HepG2 (cell line): ENCODE measurements around the gene ALPK3. TPM values are rescaled to one million over a fixed set of nuclear protein-coding genes. Genes with fewer than 3 reads are reported as not detected.

Experiments
- FOXK1 ChIP-seq: sonication (generic); formaldehyde crosslinking; IDR thresholded peaks from 2 replicates; pipeline ENCODE4 v1.4.0; 2020; ENCODE audit warnings: low read depth, missing genetic modification reagents, borderline replicate concordance
- MED13 ChIP-seq: sonication (generic); formaldehyde crosslinking; IDR thresholded peaks from 2 replicates; pipeline ENCODE4 v1.5.0; 2020; ENCODE audit warnings: missing genetic modification reagents
- PHB2 ChIP-seq: fragments of 450-650 bp; IDR thresholded peaks from 2 replicates; pipeline ENCODE4 v1.6.1; 2018; ENCODE audit not compliant: partially characterized antibody
- PHF8 ChIP-seq: sonication (generic); formaldehyde crosslinking; IDR thresholded peaks from 2 replicates; pipeline ENCODE4 v1.5.0; 2020; ENCODE audit warnings: missing genetic modification reagents
- PRDM4 ChIP-seq: sonication (generic); formaldehyde crosslinking; IDR thresholded peaks from 2 replicates; pipeline ENCODE4 v1.9.0; 2021; ENCODE audit warnings: missing genetic modification reagents, borderline replicate concordance
- RFXAP ChIP-seq: sonication (generic); formaldehyde crosslinking; IDR thresholded peaks from 2 replicates; pipeline ENCODE4 v1.4.0; 2020; ENCODE audit warnings: missing genetic modification reagents, borderline replicate concordance
- SPEN ChIP-seq: sonication (generic); formaldehyde crosslinking; IDR thresholded peaks from 2 replicates; pipeline ENCODE4 v1.5.1; 2020; ENCODE audit warnings: low read depth, mild to moderate bottlenecking, missing genetic modification reagents
- TBX3 ChIP-seq: fragments of 450-650 bp; IDR thresholded peaks from 2 replicates; pipeline ENCODE4 v1.6.1; 2017; ENCODE audit warnings: antibody characterized with exemption, mild to moderate bottlenecking, inconsistent platforms, borderline replicate concordance
- ZNF136 ChIP-seq: sonication (generic); formaldehyde crosslinking; IDR thresholded peaks from 2 replicates; pipeline ENCODE4 v1.8.1; 2022; ENCODE audit warnings: low read depth, mild to moderate bottlenecking, moderate library complexity, missing genetic modification reagents
- polyA plus RNA-seq, 8 experiments: library from polyadenylated mRNA; depleted of rRNA in 3 of 8; stranded (reverse) in 7 of 8; unstranded in 1 of 8; fragments of >200 nt; fragmentation: Illumina TruSeq in 4 of 8; extraction: Trizol in 4 of 8; gene quantifications; 2 replicates each; pipeline versions ENCODE4 v1.2.1 to v1.2.3, GENCODE V29; 2011 to 2016; ENCODE audit warnings: low read depth in 4 of 8, missing spikeins in 1 of 8, mixed read lengths in 1 of 8; ENCODE audit not compliant: insufficient read depth in 1 of 8
- total RNA-seq, 5 experiments: library from RNA; depleted of rRNA; stranded (reverse); fragments of >200 nt; fragmentation: Illumina TruSeq; extraction: Trizol; gene quantifications; 2 replicates each; pipeline ENCODE4 v1.2.3, GENCODE V29; 2016; ENCODE audit warnings: low read depth in 1 of 5
- TF ChIP-seq, protein P1 (sequence below): sonication (generic); formaldehyde crosslinking; IDR thresholded peaks from 2 replicates; pipeline ENCODE4 v1.8.0; 2022; ENCODE audit warnings: mild to moderate bottlenecking, missing genetic modification reagents; ENCODE audit not compliant: insufficient replicate concordance
- TF ChIP-seq, protein P2 (sequence below): sonication (generic); formaldehyde crosslinking; IDR thresholded peaks from 2 replicates; pipeline ENCODE4 v1.4.0; 2020; ENCODE audit warnings: mild to moderate bottlenecking, missing genetic modification reagents
- TF ChIP-seq, protein P3 (sequence below): sonication (generic); formaldehyde crosslinking; IDR thresholded peaks from 2 replicates; pipeline ENCODE4 v1.5.0; 2020; ENCODE audit warnings: mild to moderate bottlenecking, low read depth, missing genetic modification reagents, borderline replicate concordance
- TF ChIP-seq, protein P4 (sequence below): sonication (generic); formaldehyde crosslinking; IDR thresholded peaks from 2 replicates; pipeline ENCODE4 v1.5.0; 2020; ENCODE audit warnings: mild to moderate bottlenecking, missing genetic modification reagents, borderline replicate concordance

The ALPK3 gene
- total and polyA plus RNA-seq, 2 of the 13 experiments (the other 11 are each of a cell fraction or from before 2014, with no cell fraction given), result 0.04 to 0.42 TPM

GRCh38 chr15:84914909-84915605, 97.9 kb downstream of the ALPK3 start (continued):
- peak; percentile 72; the same call in 1 of the 2 replicates for TF ChIP-seq ZNF136 (CRISPR knock-in tag)
- peak; percentile 70 for TF ChIP-seq SPEN
- no peak for TF ChIP-seq PRDM4 (CRISPR knock-in tag)
- TF ChIP-seq, protein P1, sequence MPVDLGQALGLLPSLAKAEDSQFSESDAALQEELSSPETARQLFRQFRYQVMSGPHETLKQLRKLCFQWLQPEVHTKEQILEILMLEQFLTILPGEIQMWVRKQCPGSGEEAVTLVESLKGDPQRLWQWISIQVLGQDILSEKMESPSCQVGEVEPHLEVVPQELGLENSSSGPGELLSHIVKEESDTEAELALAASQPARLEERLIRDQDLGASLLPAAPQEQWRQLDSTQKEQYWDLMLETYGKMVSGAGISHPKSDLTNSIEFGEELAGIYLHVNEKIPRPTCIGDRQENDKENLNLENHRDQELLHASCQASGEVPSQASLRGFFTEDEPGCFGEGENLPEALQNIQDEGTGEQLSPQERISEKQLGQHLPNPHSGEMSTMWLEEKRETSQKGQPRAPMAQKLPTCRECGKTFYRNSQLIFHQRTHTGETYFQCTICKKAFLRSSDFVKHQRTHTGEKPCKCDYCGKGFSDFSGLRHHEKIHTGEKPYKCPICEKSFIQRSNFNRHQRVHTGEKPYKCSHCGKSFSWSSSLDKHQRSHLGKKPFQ (CRISPR knock-in tag), result no peak
- TF ChIP-seq MED13 (CRISPR knock-in tag), result no peak
- TF ChIP-seq TBX3, result peak; percentile 27; the same call in 1 of the 2 replicates
- TF ChIP-seq, protein P2, sequence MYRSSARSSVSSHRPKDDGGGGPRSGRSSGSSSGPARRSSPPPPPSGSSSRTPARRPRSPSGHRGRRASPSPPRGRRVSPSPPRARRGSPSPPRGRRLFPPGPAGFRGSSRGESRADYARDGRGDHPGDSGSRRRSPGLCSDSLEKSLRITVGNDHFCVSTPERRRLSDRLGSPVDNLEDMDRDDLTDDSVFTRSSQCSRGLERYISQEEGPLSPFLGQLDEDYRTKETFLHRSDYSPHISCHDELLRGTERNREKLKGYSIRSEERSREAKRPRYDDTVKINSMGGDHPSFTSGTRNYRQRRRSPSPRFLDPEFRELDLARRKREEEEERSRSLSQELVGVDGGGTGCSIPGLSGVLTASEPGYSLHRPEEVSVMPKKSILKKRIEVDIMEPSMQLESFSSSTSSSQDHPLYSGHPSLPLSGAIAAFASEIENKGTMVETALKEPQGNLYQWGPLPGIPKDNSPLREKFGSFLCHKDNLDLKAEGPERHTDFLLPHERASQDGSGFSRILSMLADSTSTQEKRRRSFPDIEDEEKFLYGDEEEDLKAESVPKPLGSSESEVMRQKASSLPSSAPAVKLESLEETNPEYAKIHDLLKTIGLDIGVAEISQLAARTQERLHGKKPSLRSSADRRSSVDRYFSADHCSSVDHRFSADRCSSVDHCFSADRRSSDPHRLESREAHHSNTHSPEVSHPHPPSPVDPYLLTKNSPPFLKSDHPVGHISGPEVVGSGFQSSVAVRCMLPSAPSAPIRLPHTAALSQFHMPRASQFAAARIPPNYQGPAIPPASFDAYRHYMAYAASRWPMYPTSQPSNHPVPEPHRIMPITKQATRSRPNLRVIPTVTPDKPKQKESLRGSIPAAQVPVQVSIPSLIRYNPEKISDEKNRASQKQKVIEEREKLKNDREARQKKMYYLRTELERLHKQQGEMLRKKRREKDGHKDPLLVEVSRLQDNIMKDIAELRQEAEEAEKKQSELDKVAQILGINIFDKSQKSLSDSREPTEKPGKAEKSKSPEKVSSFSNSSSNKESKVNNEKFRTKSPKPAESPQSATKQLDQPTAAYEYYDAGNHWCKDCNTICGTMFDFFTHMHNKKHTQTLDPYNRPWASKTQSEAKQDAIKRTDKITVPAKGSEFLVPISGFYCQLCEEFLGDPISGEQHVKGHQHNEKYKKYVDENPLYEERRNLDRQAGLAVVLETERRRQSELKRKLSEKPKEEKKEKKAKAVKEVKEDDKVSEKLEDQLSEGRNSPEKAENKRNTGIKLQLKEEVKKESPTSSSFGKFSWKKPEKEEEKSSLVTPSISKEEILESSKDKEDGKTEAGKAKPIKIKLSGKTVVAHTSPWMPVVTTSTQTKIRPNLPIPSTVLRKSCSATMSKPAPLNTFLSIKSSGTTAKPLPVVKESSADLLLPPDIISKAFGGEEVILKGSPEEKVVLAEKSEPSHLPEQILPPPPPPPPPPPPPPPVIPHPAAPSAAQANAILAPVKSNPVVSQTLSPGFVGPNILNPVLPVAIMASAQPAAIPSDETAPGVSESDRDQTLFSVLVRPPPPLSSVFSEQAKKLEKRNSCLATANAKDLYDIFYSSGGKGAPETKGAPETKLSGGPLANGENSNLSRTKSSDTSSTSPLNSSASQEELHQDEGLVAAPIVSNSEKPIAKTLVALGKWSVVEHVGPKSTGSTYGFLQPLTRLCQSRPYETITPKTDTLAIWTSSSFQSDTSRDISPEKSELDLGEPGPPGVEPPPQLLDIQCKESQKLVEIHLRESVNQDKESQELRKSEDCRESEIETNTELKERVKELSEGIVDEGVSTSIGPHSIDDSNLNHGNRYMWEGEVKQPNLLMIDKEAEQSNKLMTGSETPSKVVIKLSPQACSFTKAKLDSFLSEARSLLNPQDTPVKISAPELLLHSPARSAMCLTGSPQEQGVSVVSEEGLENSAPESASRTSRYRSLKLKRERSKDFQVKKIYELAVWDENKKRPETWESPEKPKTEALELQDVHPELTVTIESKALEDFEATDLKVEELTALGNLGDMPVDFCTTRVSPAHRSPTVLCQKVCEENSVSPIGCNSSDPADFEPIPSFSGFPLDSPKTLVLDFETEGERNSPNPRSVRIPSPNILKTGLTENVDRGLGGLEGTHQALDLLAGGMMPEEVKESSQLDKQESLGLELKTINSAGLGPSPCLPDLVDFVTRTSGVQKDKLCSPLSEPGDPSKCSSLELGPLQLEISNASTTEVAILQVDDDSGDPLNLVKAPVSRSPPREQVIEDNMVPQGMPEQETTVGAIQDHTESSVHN (CRISPR knock-in tag), result no peak
- TF ChIP-seq, protein P3, sequence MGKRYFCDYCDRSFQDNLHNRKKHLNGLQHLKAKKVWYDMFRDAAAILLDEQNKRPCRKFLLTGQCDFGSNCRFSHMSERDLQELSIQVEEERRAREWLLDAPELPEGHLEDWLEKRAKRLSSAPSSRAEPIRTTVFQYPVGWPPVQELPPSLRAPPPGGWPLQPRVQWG (CRISPR knock-in tag), result no peak
- TF ChIP-seq, protein P4, sequence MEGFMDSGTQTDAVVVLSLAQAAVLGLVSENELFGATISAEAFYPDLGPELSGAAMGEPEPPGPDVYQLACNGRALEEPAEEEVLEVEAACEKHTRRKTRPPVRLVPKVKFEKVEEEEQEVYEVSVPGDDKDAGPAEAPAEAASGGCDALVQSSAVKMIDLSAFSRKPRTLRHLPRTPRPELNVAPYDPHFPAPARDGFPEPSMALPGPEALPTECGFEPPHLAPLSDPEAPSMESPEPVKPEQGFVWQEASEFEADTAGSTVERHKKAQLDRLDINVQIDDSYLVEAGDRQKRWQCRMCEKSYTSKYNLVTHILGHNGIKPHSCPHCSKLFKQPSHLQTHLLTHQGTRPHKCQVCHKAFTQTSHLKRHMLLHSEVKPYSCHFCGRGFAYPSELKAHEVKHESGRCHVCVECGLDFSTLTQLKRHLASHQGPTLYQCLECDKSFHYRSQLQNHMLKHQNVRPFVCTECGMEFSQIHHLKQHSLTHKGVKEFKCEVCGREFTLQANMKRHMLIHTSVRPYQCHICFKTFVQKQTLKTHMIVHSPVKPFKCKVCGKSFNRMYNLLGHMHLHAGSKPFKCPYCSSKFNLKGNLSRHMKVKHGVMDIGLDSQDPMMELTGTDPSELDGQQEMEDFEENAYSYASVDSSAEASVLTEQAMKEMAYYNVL (CRISPR knock-in tag), result peak; percentile 83; the same call in 1 of the 2 replicates
- TF ChIP-seq PHF8 (CRISPR knock-in tag), result peak; percentile 35; the same call in 1 of the 2 replicates
- TF ChIP-seq RFXAP, result no peak
- 0 out of 2 replicates have a peak, but pooled peaks have one; percentile 28 for TF ChIP-seq FOXK1 (CRISPR knock-in tag)
- TF ChIP-seq PHB2, result no peak
